Measurements from ENCODE around the gene KIAA1328.

- TF ChIP-seq EP300 (IDR thresholded peaks at IDR 0.05; ENCODE audit: borderline replicate concordance in 1 of 2, low read depth in 1 of 2, low read length in 1 of 2), result no peak
- no peak for TF ChIP-seq TAF1 (IDR thresholded peaks at IDR 0.05; ENCODE audit: borderline replicate concordance, low read depth, low read length)
- TF ChIP-seq POLR2AphosphoS5 (IDR thresholded peaks at IDR 0.05; ENCODE audit: low read depth, low read length), result no peak
- TF ChIP-seq, protein P1, sequence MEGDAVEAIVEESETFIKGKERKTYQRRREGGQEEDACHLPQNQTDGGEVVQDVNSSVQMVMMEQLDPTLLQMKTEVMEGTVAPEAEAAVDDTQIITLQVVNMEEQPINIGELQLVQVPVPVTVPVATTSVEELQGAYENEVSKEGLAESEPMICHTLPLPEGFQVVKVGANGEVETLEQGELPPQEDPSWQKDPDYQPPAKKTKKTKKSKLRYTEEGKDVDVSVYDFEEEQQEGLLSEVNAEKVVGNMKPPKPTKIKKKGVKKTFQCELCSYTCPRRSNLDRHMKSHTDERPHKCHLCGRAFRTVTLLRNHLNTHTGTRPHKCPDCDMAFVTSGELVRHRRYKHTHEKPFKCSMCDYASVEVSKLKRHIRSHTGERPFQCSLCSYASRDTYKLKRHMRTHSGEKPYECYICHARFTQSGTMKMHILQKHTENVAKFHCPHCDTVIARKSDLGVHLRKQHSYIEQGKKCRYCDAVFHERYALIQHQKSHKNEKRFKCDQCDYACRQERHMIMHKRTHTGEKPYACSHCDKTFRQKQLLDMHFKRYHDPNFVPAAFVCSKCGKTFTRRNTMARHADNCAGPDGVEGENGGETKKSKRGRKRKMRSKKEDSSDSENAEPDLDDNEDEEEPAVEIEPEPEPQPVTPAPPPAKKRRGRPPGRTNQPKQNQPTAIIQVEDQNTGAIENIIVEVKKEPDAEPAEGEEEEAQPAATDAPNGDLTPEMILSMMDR (IDR thresholded peaks at IDR 0.05), result no peak
Measured at GRCh38 chr18:37144921-37145320, 316.0 kb downstream of the KIAA1328 start.

Measured in SK-N-SH (cell line).